B cell (primary cell): ENCODE results near the gene LRSAM1.

Experiments used
- EZH2 ChIP-seq: IDR thresholded peaks from 2 replicates; pipeline ENCODE4 v1.6.1; 2012; ENCODE audit warnings: borderline replicate concordance, low read depth, mild to moderate bottlenecking, moderate library complexity, low read length; ENCODE audit not compliant: insufficient read depth, poor library complexity, severe bottlenecking
- TF ChIP-seq, protein P1 (sequence below): fragments of 200-600 bp; IDR thresholded peaks from one replicate; pipeline ENCODE4 v1.8.0; 2022; ENCODE audit warnings: antibody characterized with exemption, mild to moderate bottlenecking

DNA sequence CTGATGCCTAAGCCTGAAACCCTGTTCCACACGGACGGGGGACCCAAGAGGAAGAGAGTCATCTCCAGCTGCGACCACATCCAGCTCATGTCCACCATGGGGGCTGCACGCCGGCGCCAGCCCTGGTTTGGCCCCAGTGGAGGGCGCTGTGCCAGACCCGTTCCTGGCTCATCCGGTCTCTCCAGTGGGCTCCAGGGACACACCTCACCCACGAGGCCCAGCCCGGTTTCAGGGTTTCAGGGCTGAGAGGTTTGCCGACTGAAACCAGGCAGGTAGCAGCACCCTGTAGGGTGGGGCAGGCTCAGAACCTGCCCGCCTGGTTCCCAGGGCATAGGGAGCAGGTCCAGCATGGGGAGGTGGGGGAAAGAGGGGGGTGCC, 89.3 kb downstream of the LRSAM1 start:
- TF ChIP-seq, protein P1, sequence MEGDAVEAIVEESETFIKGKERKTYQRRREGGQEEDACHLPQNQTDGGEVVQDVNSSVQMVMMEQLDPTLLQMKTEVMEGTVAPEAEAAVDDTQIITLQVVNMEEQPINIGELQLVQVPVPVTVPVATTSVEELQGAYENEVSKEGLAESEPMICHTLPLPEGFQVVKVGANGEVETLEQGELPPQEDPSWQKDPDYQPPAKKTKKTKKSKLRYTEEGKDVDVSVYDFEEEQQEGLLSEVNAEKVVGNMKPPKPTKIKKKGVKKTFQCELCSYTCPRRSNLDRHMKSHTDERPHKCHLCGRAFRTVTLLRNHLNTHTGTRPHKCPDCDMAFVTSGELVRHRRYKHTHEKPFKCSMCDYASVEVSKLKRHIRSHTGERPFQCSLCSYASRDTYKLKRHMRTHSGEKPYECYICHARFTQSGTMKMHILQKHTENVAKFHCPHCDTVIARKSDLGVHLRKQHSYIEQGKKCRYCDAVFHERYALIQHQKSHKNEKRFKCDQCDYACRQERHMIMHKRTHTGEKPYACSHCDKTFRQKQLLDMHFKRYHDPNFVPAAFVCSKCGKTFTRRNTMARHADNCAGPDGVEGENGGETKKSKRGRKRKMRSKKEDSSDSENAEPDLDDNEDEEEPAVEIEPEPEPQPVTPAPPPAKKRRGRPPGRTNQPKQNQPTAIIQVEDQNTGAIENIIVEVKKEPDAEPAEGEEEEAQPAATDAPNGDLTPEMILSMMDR, result no peak
- TF ChIP-seq EZH2, result no peak
